NCI-H2196 treated with DMSO at 0.1 percent for 48 hours (cell line): ENCODE results near the gene MYO10.
"Not testable (repeated sequence)": the region's sequence is repeated elsewhere in the genome, so short reads cannot be mapped to it uniquely, and the experiment has no call there.

Experiments used
- DNase-seq: peaks from one replicate; lab custom pipeline; 2025; ENCODE audit not compliant: unreplicated experiment; lab: John Stamatoyannopoulos, UW

MYO10 gene

DNA sequence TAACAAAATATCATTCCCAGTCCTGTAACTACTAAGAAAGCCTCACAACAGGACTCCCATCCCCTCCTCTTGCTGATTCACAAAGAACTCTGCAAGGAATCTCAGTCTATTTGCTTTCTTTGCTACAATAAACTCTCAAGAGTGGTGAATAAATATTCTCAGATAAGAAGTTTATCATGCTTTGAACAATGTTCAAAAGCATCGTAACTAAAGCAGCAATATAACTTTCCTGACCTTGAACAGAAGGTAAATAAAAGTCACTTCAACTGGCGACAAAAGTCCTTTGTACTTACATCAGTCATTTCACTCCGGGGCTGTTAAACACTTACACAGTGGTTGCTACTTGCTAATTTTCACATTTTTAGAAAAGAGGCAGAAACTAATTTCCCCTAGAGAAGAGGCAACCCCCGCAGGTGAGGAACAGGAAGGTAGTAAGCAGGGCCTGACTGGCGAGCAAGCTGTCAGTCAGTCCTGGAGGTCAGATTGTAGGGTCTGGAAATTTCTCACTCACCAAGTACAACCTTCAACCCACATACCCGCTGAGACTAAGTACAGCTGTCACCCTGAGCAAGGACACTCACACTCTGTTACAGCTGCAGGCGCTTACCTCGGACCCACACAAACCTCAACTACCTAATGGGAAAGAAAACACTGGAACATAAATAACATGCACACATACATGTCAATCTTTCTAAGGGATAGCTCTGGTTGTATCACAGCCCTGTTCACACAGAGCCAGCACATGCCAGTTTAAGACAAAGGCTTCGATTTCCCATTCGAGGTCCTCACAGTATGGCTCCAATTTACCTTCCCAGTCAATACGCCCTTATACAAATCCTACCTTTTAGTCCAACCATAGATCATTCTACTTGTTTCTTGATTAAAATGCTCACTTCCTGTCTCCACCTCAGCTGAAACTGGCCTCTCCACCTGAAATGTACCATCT lies 214.7 kb downstream of the MYO10 start:
- DNase-seq, result no peak

- DNase-seq, result not testable (repeated sequence)
Measured at GRCh38 chr5:16718036-16718435, 218.1 kb downstream of the MYO10 start.

DNA sequence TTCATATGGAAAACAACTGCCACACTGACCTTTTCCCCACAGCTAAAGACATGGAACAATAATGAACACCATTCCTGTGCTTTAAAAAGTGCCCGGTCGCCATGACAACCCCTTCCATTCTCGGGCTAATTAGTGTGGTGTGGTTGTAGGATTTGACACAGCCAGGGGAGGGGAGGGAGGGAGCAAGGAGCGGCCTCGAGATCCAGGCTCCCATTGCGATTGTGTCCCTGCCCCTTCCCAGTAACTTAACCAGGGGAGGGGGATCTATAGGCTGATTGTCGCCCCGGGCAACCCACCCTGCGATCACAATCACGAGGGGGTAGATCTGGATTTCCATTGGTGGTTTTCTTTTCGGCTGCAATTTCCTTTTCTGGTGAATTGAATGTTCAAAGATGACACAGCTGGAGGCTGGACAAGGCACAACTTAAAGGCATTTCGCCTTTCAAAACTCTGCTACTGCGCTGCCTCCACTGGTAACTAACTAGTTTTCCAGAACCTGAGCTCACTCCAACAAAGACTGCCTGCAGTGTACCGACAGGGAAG lies 222.6 kb downstream of the MYO10 start:
- no peak for DNase-seq

DNA sequence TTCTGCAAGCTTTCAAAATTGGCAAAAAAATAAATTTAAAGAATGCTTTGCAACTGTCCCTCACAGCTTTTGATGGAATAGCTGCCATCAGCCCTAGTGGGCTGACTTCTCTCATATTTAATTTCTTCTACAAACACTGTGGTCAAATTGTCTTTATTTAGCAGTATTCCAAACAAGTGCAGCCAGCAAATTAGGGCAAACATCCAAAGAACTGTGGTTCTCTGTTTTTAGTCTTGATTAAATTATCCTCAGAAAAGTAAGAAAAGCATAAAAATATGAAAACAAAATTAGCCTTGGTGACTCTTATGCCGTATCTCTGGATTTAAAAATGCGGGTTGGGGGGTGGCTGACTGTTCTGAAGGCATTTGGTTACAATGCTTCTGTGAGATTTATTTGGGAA lies 223.5 kb downstream of the MYO10 start:
- DNase-seq, result no peak

DNA sequence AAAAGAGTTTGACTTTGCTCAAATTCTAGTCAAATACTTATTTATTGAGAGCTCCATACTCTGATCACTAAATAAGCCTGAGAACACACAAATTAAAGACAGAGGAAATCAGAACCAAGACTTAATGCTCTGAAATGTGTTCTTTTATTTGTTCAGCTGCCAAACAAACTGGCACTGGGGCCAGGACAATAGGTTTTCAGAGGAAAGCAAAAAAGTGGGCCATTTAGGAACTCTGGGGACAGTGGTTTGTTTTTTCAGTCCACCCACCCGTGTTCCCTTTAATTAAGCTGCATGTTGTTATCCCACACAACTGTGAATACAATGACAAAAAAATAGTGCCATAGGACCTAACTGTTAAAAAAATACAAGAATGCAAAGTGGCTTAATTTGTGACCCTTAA lies 223.9 kb downstream of the MYO10 start:
- no peak for DNase-seq

- DNase-seq, result no peak
Measured at GRCh38 chr5:16709691-16710433, 226.2 kb downstream of the MYO10 start.

- no peak for DNase-seq
Measured at GRCh38 chr5:16707869-16708192, 228.3 kb downstream of the MYO10 start.

DNA sequence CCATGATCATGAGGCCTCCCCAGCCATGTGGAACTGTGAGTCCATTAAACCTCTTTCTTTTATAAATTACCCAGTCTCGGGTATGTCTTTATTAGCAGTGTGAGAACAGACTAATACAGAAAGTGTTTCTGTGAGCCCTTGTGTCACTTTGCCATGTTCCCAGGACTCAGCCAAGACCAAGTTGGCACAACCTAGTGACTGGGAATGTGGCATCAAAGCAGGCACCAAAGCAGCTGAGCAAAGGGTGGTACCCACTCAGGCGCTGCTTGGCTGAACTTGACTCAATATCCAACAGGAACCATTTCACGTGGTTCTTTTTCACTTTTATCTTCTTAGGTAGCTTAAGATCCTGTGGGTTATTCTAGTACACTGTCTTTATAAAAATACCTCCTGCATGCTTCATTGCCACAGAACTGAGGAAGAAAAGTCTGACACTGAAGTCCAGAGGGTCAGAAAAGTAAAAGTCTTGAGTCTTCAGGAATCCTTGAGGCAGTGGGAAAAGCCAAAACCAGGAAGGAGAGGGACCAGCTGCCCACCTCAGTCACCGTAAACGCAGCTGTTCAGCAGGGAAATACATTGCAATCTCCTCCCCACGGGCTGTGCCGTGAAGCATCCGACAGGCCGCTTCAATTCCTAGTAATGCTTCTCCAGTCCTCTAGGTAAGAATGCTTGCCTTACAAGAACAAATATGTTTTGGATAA lies 228.8 kb downstream of the MYO10 start:
- DNase-seq, result no peak

GRCh38 chr5:16704945-16705344 lies 231.1 kb downstream of the MYO10 start:
- DNase-seq, result no peak

DNA sequence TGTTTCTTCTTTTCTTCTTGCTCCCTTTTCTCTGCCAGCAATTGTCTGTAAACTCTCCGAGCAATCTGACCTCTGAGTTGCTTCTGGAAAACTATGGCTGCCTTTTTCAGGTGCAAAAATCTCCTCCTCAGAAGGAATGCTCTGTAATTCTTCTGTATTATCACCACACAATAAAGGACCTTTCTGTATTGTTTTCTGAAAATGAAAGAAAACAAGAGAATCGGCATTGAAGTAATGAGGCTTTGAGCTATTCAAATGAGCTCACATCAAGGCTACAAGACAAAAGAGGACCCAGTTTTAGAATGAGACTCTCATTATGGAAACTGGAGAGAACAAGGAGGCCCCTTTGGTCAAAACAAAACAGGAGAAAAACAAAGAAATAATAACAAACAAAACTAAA lies 233.1 kb downstream of the MYO10 start:
- no peak for DNase-seq

DNA sequence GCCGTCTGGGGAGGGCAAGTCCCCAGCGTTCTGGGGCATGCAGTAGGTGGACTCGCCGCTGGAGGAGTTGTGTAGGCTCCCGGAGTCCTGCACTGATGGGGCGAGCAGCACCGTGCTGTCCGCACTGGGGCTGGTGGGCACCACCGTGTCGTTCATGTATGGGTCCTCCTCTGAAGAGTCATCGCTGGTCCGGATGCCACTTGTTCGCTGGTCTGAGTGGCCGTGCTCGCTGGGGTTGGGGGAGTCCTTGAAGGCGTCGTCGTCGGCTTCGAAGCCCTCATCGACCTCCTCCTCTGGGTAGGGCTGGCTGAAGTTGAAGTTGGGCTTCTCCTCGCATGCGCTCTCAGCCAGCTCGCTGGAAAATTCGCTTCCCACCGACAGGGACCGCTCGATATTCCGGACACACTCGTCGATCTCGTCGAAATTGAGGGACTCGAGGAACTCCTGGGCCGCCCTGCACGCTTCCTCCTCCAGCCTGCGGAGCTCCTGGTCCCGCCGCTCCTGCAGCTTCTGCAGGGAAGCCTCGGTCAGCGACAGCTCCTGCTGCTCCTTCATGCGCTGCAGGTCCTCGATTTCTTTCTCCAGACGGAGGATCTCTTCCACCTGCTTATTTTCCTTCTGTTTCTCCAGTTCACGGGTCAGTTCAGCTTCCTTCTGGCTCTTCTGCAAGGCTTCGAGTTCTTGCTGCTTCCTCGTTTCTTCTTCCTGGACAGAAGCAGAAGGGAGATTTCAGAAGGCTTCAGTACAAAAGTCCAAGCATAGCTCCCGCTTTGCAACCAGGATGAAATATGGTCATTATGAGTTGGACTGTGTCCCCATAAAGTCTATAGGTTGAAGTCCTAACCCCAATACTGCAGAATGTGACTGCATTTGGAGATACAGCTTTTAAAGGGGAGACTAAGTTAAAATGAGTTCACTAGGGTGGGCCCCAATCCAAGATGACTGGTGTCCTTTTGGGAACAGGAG lies 234.7 kb downstream of the MYO10 start:
- DNase-seq, result no peak

GRCh38 chr5:16700081-16700480 lies 236.0 kb downstream of the MYO10 start:
- DNase-seq, result no peak

DNA sequence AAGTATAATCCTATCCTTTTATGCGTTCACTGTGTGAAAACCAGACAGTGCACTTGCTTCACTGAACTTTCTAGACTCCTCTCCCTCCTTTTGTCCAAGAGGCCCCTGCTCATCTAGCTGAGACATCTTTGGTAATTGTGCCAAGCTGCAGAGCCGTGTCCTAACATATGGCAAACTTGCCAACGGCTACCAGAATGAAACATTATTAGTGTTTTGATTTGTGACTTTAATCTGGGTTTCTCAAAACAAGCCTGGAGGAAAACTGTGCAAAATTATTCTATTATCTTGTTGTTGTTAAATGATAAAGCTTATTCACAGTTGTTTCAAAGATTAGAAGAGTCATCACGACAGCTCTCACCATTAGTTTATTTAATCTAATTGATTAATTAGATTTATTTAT lies 240.3 kb downstream of the MYO10 start:
- no peak for DNase-seq

GRCh38 chr5:16693879-16694278 lies 242.2 kb downstream of the MYO10 start:
- no peak for DNase-seq

GRCh38 chr5:16691731-16692130 lies 244.4 kb downstream of the MYO10 start:
- DNase-seq, result no peak

DNA sequence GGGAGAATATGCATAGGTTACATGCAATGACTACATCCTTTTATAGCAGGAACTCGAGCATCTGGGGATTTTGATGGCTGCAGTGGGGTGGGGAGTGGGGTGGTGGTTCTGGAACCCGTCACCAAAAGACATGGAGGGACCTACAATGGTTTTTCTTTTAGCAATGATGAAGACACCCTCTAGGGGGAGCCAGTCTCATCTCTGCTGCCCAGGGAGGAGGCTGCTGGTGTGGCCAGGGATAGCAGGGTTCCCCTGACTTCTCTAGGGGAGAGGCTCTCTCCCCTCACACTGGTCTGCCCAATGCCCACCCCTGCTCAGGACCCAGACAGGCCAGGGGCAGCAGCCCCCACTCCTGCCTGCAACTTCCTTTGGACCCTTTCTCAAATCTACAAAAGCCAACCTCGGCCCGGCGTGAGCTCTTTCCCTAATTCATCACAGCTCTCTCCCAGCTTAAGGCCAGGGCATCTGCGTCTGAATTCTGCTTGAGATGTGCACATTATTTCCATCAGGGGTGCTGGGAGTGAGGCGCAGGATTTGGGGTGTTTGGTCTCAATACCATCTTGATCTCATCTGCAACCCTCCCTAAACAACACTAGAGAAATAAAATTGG lies 245.7 kb downstream of the MYO10 start:
- DNase-seq, result no peak

DNA sequence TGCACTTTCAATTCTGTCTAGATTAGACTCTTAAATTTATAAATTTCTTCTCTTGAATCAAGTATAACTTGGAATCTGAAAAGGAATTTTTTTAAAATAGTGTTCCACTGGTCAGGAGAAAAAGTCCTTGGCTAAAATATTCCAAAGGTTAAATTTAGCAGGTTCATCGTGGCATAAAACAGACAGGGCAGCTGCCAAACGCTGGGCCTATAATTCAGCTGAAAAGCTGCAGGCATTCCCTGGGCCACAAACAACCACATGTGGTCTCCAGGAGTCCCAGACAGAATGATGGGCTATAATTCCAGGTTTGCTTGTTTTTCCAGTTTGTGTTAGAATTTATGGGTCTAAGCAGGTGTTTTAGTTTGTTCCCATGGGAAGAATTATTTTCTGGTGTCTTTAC lies 248.2 kb downstream of the MYO10 start:
- no peak for DNase-seq

DNA sequence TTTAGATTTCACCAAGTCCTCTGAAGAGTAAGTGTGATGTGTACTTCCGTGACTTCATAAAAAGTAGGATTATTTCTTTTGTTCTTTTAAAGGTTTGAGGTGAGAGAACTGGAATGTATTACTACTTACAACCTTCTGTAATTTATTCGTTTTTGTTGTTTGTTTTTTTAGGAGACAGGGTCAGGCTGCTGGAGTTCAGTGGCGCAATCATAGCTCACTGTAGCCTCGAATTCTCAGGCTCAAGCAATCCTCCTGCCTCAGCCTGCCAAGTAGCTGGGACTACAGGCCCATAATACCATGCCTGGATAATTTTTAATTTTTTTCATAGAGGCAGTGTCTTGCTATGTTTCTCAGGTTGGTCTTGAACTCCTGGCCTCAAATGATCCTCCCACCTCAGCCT lies 251.0 kb downstream of the MYO10 start:
- DNase-seq, result no peak

DNA sequence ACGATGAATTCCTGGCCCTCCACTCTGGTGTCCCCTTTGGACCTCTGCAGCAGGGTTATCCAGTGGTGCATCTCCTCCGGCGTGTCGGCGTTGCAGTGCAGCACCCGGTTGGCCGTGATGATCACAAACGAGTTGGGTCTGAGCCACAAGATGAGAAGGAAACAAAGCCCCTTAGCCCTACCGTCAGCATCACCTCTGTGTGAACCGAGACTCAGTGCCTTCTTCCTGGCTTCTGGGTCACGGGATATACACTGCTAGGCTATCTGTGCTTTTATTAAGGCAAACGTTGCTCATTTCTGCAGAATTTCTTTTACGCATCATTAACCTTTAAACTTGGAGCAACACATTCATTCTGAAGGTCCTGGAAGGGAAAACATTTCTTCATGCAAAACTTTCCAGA lies 254.2 kb downstream of the MYO10 start:
- DNase-seq, result no peak

DNA sequence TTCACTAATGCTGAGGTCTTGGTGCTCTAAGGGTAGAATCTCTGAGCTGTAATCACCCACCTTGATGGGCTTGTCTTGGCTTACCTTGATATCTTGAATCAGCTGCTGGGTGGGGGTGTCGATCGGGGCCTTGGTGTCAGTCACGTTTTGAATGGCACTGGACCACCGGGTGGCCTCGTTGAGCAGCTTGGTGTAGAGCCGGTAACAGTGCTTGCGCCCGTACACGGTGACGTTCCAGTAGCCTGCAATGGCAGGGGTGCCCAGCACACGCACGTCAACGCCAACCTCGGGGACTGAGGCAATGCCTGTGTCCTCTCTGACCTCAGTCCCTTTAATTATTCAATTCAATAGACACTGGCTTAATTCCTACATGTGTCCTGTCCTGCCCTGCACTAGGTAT lies 256.2 kb downstream of the MYO10 start:
- DNase-seq, result no peak
